ENCODE measurements around the gene NLRP9.

GRCh38 chr19:55658846-55659459 lies 79.2 kb downstream of the NLRP9 start:
- TF ChIP-seq, protein P1, sequence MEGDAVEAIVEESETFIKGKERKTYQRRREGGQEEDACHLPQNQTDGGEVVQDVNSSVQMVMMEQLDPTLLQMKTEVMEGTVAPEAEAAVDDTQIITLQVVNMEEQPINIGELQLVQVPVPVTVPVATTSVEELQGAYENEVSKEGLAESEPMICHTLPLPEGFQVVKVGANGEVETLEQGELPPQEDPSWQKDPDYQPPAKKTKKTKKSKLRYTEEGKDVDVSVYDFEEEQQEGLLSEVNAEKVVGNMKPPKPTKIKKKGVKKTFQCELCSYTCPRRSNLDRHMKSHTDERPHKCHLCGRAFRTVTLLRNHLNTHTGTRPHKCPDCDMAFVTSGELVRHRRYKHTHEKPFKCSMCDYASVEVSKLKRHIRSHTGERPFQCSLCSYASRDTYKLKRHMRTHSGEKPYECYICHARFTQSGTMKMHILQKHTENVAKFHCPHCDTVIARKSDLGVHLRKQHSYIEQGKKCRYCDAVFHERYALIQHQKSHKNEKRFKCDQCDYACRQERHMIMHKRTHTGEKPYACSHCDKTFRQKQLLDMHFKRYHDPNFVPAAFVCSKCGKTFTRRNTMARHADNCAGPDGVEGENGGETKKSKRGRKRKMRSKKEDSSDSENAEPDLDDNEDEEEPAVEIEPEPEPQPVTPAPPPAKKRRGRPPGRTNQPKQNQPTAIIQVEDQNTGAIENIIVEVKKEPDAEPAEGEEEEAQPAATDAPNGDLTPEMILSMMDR (IDR thresholded peaks at IDR 0.05), result no peak
- TF ChIP-seq POLR2A (IDR thresholded peaks at IDR 0.05) (no peak), POLR2AphosphoS5 (IDR thresholded peaks at IDR 0.05; ENCODE audit: insufficient read depth in 1 of 2, low read depth in 1 of 2) (no peak)
